Tibial artery (tissue), 4 donors: Measurements from ENCODE around the gene TBL1X.

Source experiments
- DNase-seq, 2 donors: peaks; one replicate each; pipeline ENCODE4 v3.0.0-alpha.2; 2019
- H3K27ac ChIP-seq, 2 donors: fragments of 200-600 bp; sonication (generic) in 1 of 2; 1 replicate in 1 of 2; 2 replicates in 1 of 2; pipeline ENCODE4 v1.5.1; 2018 to 2019; ENCODE audit warnings: mild to moderate bottlenecking in 1 of 2
- H3K27me3 ChIP-seq, 2 donors: fragments of 200-600 bp; sonication (generic) in 1 of 2; one replicate each; pipeline versions ENCODE4 v1.5.1 to v1.6.0; 2016 to 2019
- H3K36me3 ChIP-seq, 3 donors: fragments of 200-600 bp; sonication (generic) in 2 of 3; one replicate each; pipeline ENCODE4 v1.5.1; 2016 to 2019; ENCODE audit warnings: mild to moderate bottlenecking in 2 of 3
- H3K4me1 ChIP-seq, 4 donors: fragments of 200-600 bp; sonication (generic) in 2 of 4; 1 replicate in 3 of 4; 2 replicates in 1 of 4; pipeline ENCODE4 v1.5.1; 2016 to 2019
- H3K4me3 ChIP-seq, 2 donors: fragments of 200-600 bp; sonication (generic) in 1 of 2; 1 replicate in 1 of 2; 2 replicates in 1 of 2; pipeline ENCODE4 v1.5.1; 2018 to 2019; ENCODE audit warnings: mild to moderate bottlenecking in 2 of 2
- H3K9me3 ChIP-seq, 3 donors: fragments of 200-600 bp; sonication (generic) in 1 of 3; one replicate each; pipeline ENCODE4 v1.5.1; 2016 to 2019
- CTCF ChIP-seq, 2 experiments: fragments of 200-600 bp in 1 of 2; fragments of 450-650 bp in 1 of 2; IDR thresholded peaks; one replicate each; pipeline ENCODE4 v1.5.1; 2017 to 2019; ENCODE audit warnings: antibody characterized with exemption in 2 of 2, mild to moderate bottlenecking in 1 of 2, moderate library complexity in 1 of 2
- intact Hi-C: fragments of 100-400 bp; cut with DNase I; formaldehyde crosslinking; loops from one replicate; pipeline ENCODE4 v1.15.0; 2023; ENCODE audit warnings: low total_unique reads

TBL1X gene

GRCh38 chrX:9591496-9591895 is 126.6 kb downstream of the TBL1X start:
- Histone ChIP-seq H3K27me3 (no peaks in the 10 kb centered on the region), H3K4me1 (peaks cover 0 to 27% (median 2%) of the 10 kb centered on the region in 4 donors), H3K9me3 (no peaks in the 10 kb centered on the region), H3K36me3 (no peaks in the 10 kb centered on the region), H3K27ac (no peak overlapping the region), H3K4me3 (no peak overlapping the region)
- no peak for TF ChIP-seq CTCF (IDR thresholded peaks at IDR 0.05)
- intact Hi-C loops = no loop called here
- DNase-seq = no peak

GRCh38 chrX:9593756-9594155 is 128.9 kb downstream of the TBL1X start:
- Histone ChIP-seq H3K9me3 (no peaks in the 10 kb centered on the region), H3K27ac (no peak overlapping the region), H3K4me1 (peaks cover 0 to 41% (median 2%) of the 10 kb centered on the region in 4 donors), H3K4me3 (no peak overlapping the region), H3K36me3 (no peaks in the 10 kb centered on the region), H3K27me3 (no peaks in the 10 kb centered on the region)
- TF ChIP-seq CTCF (IDR thresholded peaks at IDR 0.05) = no peak
- intact Hi-C loops = no loop called here
- DNase-seq = no peak

- Histone ChIP-seq H3K27me3 (no peaks in the 10 kb centered on the region), H3K9me3 (no peaks in the 10 kb centered on the region), H3K36me3 (no peaks in the 10 kb centered on the region), H3K4me1 (peaks cover 0 to 43% (median 2%) of the 10 kb centered on the region in 4 donors), H3K27ac (no peak overlapping the region), H3K4me3 (no peak overlapping the region)
- TF ChIP-seq CTCF (IDR thresholded peaks at IDR 0.05) = no peak
- intact Hi-C loops = no loop called here
- DNase-seq = no peak
These were observed 130.3 kb downstream of the TBL1X start for GRCh38 chrX:9595174-9595573.

GRCh38 chrX:9596837-9597236 is 132.0 kb downstream of the TBL1X start:
- Histone ChIP-seq H3K27ac (no peak overlapping the region), H3K36me3 (no peaks in the 10 kb centered on the region), H3K27me3 (no peaks in the 10 kb centered on the region), H3K4me3 (no peak overlapping the region), H3K9me3 (no peaks in the 10 kb centered on the region), H3K4me1 (peaks cover 0 to 43% (median 2%) of the 10 kb centered on the region in 4 donors)
- intact Hi-C loops = no loop called here
- no peak for DNase-seq
- TF ChIP-seq CTCF (IDR thresholded peaks at IDR 0.05) = no peak

GRCh38 chrX:9597361-9598035 is 132.6 kb downstream of the TBL1X start:
- Histone ChIP-seq H3K4me3 (no peak overlapping the region), H3K27ac (peak overlapping the region in 1 of 2 donors; percentile 15), H3K27me3 (no peaks in the 10 kb centered on the region), H3K9me3 (no peaks in the 10 kb centered on the region), H3K4me1 (peaks cover 0 to 43% (median 2%) of the 10 kb centered on the region in 4 donors), H3K36me3 (no peaks in the 10 kb centered on the region)
- intact Hi-C loops = no loop called here
- no peak for TF ChIP-seq CTCF (IDR thresholded peaks at IDR 0.05)
- DNase-seq = no peak
